C1 segment of cervical spinal cord (tissue), 14 donors: ENCODE results near the gene PIANP.
"Not testable (repeated sequence)": the region's sequence is repeated elsewhere in the genome, so short reads cannot be mapped to it uniquely, and the experiment has no call there.

ENCODE experiments used
- DNase-seq, 14 donors: peaks; one replicate each; lab custom pipeline; 2025; lab: John Stamatoyannopoulos, UW

The PIANP gene

GRCh38 chr12:6700646-6701051 lies at the start of gene PIANP:
Gene PIANP (minus strand): TSS chr12:6700815. CDS start chr12:6698061, 2,754 bp downstream.
- DNase-seq = peak in 1 of 14 donors; percentile 49

GRCh38 chr12:6748761-6749160 lies 48.1 kb upstream of the PIANP start:
- no peak for DNase-seq

- no peak for DNase-seq
Measured at GRCh38 chr12:6747216-6747615, 46.6 kb upstream of the PIANP start.

- no peak for DNase-seq
Measured at GRCh38 chr12:6745741-6746525, 45.3 kb upstream of the PIANP start.

- DNase-seq = not testable (repeated sequence)
Measured at GRCh38 chr12:6743300-6743699, 42.7 kb upstream of the PIANP start.

- no peak for DNase-seq
Measured at GRCh38 chr12:6742834-6743233, 42.2 kb upstream of the PIANP start.

- DNase-seq = not testable (repeated sequence)
Measured at GRCh38 chr12:6742080-6742479, 41.5 kb upstream of the PIANP start.

- no peak for DNase-seq
Measured at GRCh38 chr12:6736754-6737153, 36.1 kb upstream of the PIANP start.

GRCh38 chr12:6735448-6736191 lies 35.0 kb upstream of the PIANP start:
- peak in 9 of 14 donors; percentile 8 to 76 (median 18) for DNase-seq

- peak in 2 of 14 donors; percentile 3 to 79 for DNase-seq
Measured at GRCh38 chr12:6734506-6735387, 34.1 kb upstream of the PIANP start.

GRCh38 chr12:6730169-6730568 lies 29.6 kb upstream of the PIANP start:
- no peak for DNase-seq

- DNase-seq = no peak
Measured at GRCh38 chr12:6729186-6729585, 28.6 kb upstream of the PIANP start.

GRCh38 chr12:6725350-6725749 lies 24.7 kb upstream of the PIANP start:
- no peak for DNase-seq

- DNase-seq = peak in 1 of 14 donors; percentile 57
Measured at GRCh38 chr12:6724409-6724797, 23.8 kb upstream of the PIANP start.

- DNase-seq = peak; percentile 85 to 100 (median 96)
Measured at GRCh38 chr12:6723607-6724408, 23.2 kb upstream of the PIANP start, which contains the start of gene COPS7A. Gene COPS7A (plus strand): TSS chr12:6724046. CDS start chr12:6724657, 611 bp downstream.

GRCh38 chr12:6722863-6723262 lies 22.2 kb upstream of the PIANP start:
- DNase-seq = no peak

GRCh38 chr12:6716874-6717437 lies 16.3 kb upstream of the PIANP start:
- no peak for DNase-seq

GRCh38 chr12:6716031-6716873 lies 15.6 kb upstream of the PIANP start:
- DNase-seq = not testable (repeated sequence)

GRCh38 chr12:6708960-6709394 lies 8.4 kb upstream of the PIANP start:
- no peak for DNase-seq
